Muscle layer of duodenum (tissue), 2 donors: Measurements from ENCODE around the gene KRTAP12-3.
"Not testable (repeated sequence)": the region's sequence is repeated elsewhere in the genome, so short reads cannot be mapped to it uniquely, and the experiment has no call there.

Source experiments
- H3K27ac ChIP-seq: one replicate; pipeline ENCODE4 v1.7.0; 2013; ENCODE audit warnings: mild to moderate bottlenecking, low read length
- H3K27me3 ChIP-seq: one replicate; pipeline ENCODE4 v1.7.0; 2013; ENCODE audit warnings: low read depth, mild to moderate bottlenecking, control low read depth, low read length
- H3K36me3 ChIP-seq, 2 donors: one replicate each; pipeline ENCODE4 v1.7.0; 2013; ENCODE audit warnings: low read length in 2 of 2, control low read depth in 1 of 2, mild to moderate bottlenecking in 1 of 2; ENCODE audit not compliant: insufficient read depth in 2 of 2, control insufficient read depth in 1 of 2
- H3K4me1 ChIP-seq, 2 donors: one replicate each; pipeline ENCODE4 v1.7.0; 2013; ENCODE audit warnings: low read length in 2 of 2, mild to moderate bottlenecking in 2 of 2, control low read depth in 1 of 2, moderate library complexity in 1 of 2; ENCODE audit not compliant: insufficient read depth in 2 of 2, control insufficient read depth in 1 of 2
- H3K4me3 ChIP-seq, 2 donors: one replicate each; pipeline ENCODE4 v1.7.0; 2013; ENCODE audit warnings: low read length in 2 of 2, low read depth in 1 of 2, mild to moderate bottlenecking in 1 of 2
- H3K9me3 ChIP-seq, 2 donors: one replicate each; pipeline ENCODE4 v1.7.0; 2013; ENCODE audit warnings: low read length in 2 of 2, control low read depth in 1 of 2, mild to moderate bottlenecking in 1 of 2; ENCODE audit not compliant: control insufficient read depth in 1 of 2
- donor health status: healthy.

The KRTAP12-3 gene

DNA sequence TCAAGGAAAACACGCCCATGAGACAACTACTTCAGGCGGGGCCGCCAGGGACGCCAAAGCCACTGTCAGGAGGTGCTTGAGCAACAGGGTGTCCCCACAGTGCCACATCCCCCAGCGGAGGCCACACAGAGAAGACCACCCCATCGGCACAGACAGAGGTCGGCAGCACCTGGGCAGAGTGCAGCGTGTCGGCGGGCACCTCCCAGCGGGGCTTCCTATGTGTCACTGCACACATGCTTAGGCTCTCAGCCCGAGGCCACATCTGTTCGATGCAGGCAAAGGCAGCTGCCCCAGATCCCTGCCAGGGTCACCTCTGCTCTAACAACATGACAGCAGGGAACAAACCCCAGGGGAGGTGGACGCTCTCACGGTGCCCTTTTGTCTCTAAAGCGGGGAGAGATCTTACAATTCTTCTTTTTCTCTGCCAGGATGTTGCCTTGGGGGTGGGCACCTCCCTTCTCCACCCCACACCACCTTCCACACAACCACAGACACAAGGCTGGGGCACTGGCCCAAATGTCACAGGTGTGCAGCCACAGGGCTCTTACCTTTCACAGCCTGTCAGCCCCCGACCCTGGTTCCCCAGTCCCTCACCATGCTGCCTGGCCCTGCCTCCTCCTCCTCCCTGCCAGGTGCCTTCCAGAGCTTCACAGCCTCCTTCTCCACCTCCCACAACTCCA is 41.7 kb upstream of the KRTAP12-3 start:
- no peaks in the 10 kb centered on the region for H3K4me1 ChIP-seq
- no peaks in the 10 kb centered on the region for H3K36me3 ChIP-seq
- H3K27ac ChIP-seq: no peak overlapping the region
- H3K27me3 ChIP-seq: no peaks in the 10 kb centered on the region
- peaks cover 0 to 17% of the 10 kb centered on the region in 2 donors for H3K9me3 ChIP-seq
- H3K4me3 ChIP-seq: no peak overlapping the region

DNA sequence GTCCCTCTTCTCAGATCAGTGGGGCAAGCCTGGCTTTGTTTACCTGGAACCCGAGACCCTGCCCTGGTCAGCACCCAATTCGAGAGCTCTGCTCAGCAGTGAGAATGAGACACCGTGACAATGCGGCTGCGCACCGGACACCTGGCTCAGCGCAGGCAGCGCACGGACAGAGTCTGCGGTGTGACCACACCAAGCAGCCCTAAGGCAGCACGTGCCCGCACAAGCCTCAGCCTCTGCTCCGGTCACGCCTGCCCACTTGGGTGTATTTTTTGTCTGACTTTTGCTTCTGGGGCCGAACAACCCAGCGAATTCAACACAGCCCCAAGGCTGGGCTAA is 41.2 kb upstream of the KRTAP12-3 start:
- no peaks in the 10 kb centered on the region for H3K36me3 ChIP-seq
- no peaks in the 10 kb centered on the region for H3K27me3 ChIP-seq
- peaks cover 0 to 12% of the 10 kb centered on the region in 2 donors for H3K9me3 ChIP-seq
- no peak overlapping the region for H3K27ac ChIP-seq
- H3K4me3 ChIP-seq: no peak overlapping the region
- H3K4me1 ChIP-seq: no peaks in the 10 kb centered on the region

DNA sequence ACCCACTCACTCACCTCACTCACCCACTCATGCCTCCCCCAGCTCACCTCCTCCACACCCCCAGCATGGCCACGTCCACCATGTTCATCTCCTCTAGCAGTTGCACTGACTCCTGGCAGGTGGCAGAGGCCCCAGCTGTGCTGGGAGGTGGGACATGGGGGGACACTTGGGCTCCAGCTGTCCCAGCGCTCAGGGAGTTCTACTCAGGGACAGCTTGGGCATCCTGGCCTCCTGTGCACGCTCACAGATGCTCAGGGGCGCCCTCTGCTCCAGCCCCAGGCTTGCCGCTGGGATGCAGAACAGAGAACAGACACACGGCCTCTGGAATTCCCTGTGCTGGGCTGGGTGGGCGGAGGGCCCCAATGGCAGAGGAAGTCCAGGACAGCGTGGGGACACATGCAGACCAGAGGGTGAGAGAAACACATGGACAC is 40.6 kb upstream of the KRTAP12-3 start:
- no peaks in the 10 kb centered on the region for H3K36me3 ChIP-seq
- H3K4me1 ChIP-seq: no peaks in the 10 kb centered on the region
- H3K27me3 ChIP-seq: no peaks in the 10 kb centered on the region
- H3K27ac ChIP-seq: no peak overlapping the region
- H3K9me3 ChIP-seq: peaks cover 0 to 7% of the 10 kb centered on the region in 2 donors
- H3K4me3 ChIP-seq: no peak overlapping the region

GRCh38 chr21:44618504-44618903 is 39.2 kb upstream of the KRTAP12-3 start:
- Histone ChIP-seq H3K9me3 (peaks cover 0 to 18% of the 10 kb centered on the region in 2 donors), H3K27ac (no peak overlapping the region)

GRCh38 chr21:44618909-44619308 is 38.8 kb upstream of the KRTAP12-3 start:
- Histone ChIP-seq H3K9me3 (peaks cover 3 to 21% of the 10 kb centered on the region in 2 donors), H3K27me3 (no peaks in the 10 kb centered on the region), H3K36me3 (no peaks in the 10 kb centered on the region), H3K4me3 (no peak overlapping the region), H3K27ac (no peak overlapping the region), H3K4me1 (no peaks in the 10 kb centered on the region)

More at GRCh38 chr21:44618504-44618903, 39.2 kb upstream of the KRTAP12-3 start:
- no peak overlapping the region for H3K4me3 ChIP-seq
- no peaks in the 10 kb centered on the region for H3K27me3 ChIP-seq
- H3K4me1 ChIP-seq: no peaks in the 10 kb centered on the region
- no peaks in the 10 kb centered on the region for H3K36me3 ChIP-seq

DNA sequence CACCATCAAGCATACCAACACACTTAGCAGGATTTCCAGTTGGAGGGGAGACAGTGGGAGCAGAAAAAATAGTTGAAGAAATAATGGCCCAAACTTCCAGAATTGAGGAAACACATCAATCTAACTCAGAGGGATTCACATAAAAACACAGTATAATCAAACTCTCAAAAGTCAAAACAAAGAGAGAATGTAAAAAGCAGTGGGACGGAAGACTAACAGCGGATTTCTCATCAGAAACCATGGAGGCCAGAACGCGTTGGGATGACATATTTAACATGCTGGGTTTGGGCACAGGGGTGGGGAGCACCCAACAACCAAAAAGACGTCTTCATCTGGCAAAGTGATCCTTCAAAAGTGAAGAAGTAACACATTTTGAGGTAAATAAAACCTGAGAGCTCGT is 37.8 kb upstream of the KRTAP12-3 start:
- Histone ChIP-seq H3K27me3 (no peaks in the 10 kb centered on the region), H3K27ac (no peak overlapping the region), H3K4me3 (no peak overlapping the region), H3K36me3 (no peaks in the 10 kb centered on the region), H3K9me3 (peaks cover 10 to 31% of the 10 kb centered on the region in 2 donors), H3K4me1 (no peaks in the 10 kb centered on the region)

DNA sequence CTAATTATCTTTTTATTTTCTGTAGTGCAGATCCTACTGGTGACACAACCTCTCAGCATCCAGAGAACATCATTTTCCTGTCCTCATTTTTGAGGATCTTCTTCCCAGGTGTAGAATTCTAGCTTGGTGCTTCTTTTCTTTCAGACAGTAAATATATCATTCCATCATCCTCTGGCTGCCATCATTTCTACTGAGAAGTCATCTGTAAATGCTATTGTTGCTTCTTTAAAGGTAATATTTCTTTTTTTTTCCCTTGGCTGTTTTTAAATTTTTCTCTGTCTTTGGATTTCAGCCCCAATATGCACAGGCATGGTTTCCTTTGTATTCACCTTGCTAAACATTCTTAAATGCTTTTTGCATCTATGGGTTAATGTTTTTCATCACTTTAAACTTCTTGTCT is 34.2 kb upstream of the KRTAP12-3 start:
- no peaks in the 10 kb centered on the region for H3K27me3 ChIP-seq
- no peaks in the 10 kb centered on the region for H3K36me3 ChIP-seq
- H3K9me3 ChIP-seq: peaks cover 10 to 34% of the 10 kb centered on the region in 2 donors
- no peak overlapping the region for H3K4me3 ChIP-seq
- no peak overlapping the region for H3K27ac ChIP-seq
- no peaks in the 10 kb centered on the region for H3K4me1 ChIP-seq

DNA sequence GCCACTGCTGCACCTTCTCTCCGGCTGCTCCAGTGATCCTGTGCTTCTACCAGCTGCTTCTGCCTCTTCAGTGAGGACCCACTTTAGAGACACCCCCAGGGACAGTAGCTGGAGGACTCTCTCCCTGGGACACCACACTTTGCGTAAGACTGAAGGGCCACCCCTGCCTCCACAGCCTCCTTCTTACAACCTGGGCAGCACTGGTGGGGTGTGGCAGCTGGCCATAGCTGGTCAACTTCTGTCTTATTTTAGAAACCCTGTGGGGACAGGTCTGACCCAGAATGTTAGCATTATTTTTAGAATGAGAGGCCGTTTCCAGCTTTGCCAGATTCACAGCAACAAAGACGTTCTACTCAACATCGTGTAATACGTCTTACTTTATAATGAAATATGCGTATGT is 32.0 kb upstream of the KRTAP12-3 start:
- H3K4me1 ChIP-seq: no peaks in the 10 kb centered on the region
- H3K9me3 ChIP-seq: peaks cover 12 to 32% of the 10 kb centered on the region in 2 donors
- H3K27me3 ChIP-seq: no peaks in the 10 kb centered on the region
- H3K36me3 ChIP-seq: no peaks in the 10 kb centered on the region
- H3K27ac ChIP-seq: no peak overlapping the region
- no peak overlapping the region for H3K4me3 ChIP-seq

GRCh38 chr21:44626262-44626661 is 31.5 kb upstream of the KRTAP12-3 start:
- Histone ChIP-seq H3K27ac (no peak overlapping the region), H3K36me3 (no peaks in the 10 kb centered on the region), H3K27me3 (no peaks in the 10 kb centered on the region), H3K9me3 (peaks cover 13 to 35% of the 10 kb centered on the region in 2 donors), H3K4me3 (no peak overlapping the region), H3K4me1 (no peaks in the 10 kb centered on the region)

DNA sequence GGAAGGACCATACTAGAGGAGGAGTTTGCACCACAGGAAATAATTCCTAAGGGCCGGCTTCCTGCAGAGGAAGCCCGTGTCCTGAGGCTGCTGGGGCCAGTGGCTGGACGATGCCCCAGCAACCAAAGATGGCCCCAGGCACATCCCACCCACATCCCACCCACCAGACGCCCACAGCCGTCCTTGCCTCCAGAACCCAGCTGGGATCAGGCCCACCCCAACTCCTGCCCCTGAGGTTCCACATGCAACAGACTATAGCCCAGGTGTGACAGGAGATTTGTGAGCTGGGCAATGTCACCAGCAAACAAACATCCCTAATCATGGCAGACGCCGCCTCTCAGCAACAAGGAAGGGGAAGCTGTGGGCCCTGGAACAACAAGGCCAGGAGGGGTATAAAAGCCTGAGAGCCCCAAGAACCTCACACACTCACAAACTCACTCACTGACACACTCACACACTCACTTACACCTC is 31.0 kb upstream of the KRTAP12-3 start, which contains the start of gene KRTAP10-9:
Gene KRTAP10-9 (plus strand): TSS at position 421 of the 471 bp plus-strand sequence. CDS start 79 bp downstream, outside the sequence.
- Histone ChIP-seq H3K36me3 (no peaks in the 10 kb centered on the region), H3K9me3 (peaks cover 13 to 39% of the 10 kb centered on the region in 2 donors)

DNA sequence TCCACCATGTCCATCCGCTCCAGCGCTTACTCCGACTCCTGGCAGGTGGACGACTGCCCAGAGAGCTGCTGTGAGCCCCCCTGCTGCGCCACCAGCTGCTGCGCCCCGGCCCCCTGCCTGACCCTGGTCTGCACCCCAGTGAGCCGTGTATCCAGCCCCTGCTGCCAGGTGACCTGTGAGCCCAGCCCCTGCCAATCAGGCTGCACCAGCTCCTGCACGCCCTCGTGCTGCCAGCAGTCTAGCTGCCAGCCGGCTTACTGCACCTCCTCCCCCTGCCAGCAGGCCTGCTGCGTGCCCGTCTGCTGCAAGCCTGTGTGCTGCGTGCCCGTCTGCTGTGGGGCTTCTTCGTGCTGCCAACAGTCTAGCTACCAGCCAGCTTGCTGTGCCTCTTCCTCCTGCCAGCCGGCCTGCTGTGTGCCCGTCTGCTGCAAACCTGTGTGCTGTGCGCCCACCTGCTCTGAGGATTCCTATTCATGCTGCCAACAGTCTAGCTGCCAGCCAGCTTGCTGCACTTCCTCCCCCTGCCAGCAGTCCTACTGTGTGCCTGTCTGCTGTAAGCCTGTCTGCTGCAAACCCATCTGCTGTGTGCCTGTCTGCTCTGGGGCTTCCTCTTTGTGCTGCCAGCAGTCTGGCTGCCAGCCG is 30.4 kb upstream of the KRTAP12-3 start:
- not testable (repeated sequence) for H3K27me3 ChIP-seq, H3K27ac ChIP-seq, H3K36me3 ChIP-seq, H3K4me3 ChIP-seq, H3K4me1 ChIP-seq
- H3K9me3 ChIP-seq: peaks cover 16 to 43% of the 10 kb centered on the region in 2 donors

More for the DNA sequence above, 31.0 kb upstream of the KRTAP12-3 start, which contains the start of gene KRTAP10-9:
- Histone ChIP-seq H3K27ac (no peak within 1 kb of the TSS), H3K4me3 (no peak within 1 kb of the TSS), H3K27me3 (no peaks in the 10 kb centered on the region), H3K4me1 (no peaks in the 10 kb centered on the region)
